Upper lobe of left lung (tissue), 4 donors: ENCODE data around the gene RTL10.

Source experiments
- CTCF ChIP-seq, 6 experiments: fragments of 450-650 bp in 4 of 6; fragments of 200-600 bp in 2 of 6; sonication (generic) in 2 of 6; IDR thresholded peaks; one replicate each; pipeline ENCODE4 v1.5.1; 2016 to 2019; ENCODE audit warnings: antibody characterized with exemption in 6 of 6
- POLR2A ChIP-seq, 4 donors: fragments of 450-650 bp; IDR thresholded peaks; one replicate each; pipeline ENCODE4 v1.5.1; 2016 to 2017; ENCODE audit warnings: antibody characterized with exemption in 4 of 4, mild to moderate bottlenecking in 2 of 4
- POLR2AphosphoS5 ChIP-seq, 2 donors: sonication (generic); formaldehyde crosslinking; IDR thresholded peaks; one replicate each; pipeline ENCODE4 v1.5.1; 2017; ENCODE audit warnings: antibody characterized with exemption in 2 of 2

GRCh38 chr22:19847345-19847632 lies 7.4 kb downstream of the RTL10 start:
- TF ChIP-seq POLR2A (IDR thresholded peaks at IDR 0.05) (no peak), CTCF (IDR thresholded peaks at IDR 0.05) (no peak), POLR2AphosphoS5 (IDR thresholded peaks at IDR 0.05) (no peak)
